GM13976 (cell line): ENCODE measurements around the gene SMC6.

ENCODE experiments used
- DNase-seq: peaks from one replicate; pipeline ENCODE4 v3.0.0; 2012; ENCODE audit warnings: low spot score
- in situ Hi-C: fragments of 300-500 bp; cut with MboI; formaldehyde crosslinking; loops from one replicate; pipeline ENCODE4 v1.12.0; 2022; ENCODE audit warnings: low sequenced_read_pairs, mixed read lengths, inconsistent platforms; ENCODE audit not compliant: unreplicated experiment
- TF ChIP-seq, protein P1 (sequence below): IDR thresholded peaks from 2 replicates; pipeline ENCODE4 v1.5.1; 2012; ENCODE audit warnings: borderline replicate concordance, mild to moderate bottlenecking; ENCODE audit not compliant: insufficient read depth; ENCODE audit errors: extremely low read depth, missing control alignments, control extremely low read depth

Gene SMC6

DNA sequence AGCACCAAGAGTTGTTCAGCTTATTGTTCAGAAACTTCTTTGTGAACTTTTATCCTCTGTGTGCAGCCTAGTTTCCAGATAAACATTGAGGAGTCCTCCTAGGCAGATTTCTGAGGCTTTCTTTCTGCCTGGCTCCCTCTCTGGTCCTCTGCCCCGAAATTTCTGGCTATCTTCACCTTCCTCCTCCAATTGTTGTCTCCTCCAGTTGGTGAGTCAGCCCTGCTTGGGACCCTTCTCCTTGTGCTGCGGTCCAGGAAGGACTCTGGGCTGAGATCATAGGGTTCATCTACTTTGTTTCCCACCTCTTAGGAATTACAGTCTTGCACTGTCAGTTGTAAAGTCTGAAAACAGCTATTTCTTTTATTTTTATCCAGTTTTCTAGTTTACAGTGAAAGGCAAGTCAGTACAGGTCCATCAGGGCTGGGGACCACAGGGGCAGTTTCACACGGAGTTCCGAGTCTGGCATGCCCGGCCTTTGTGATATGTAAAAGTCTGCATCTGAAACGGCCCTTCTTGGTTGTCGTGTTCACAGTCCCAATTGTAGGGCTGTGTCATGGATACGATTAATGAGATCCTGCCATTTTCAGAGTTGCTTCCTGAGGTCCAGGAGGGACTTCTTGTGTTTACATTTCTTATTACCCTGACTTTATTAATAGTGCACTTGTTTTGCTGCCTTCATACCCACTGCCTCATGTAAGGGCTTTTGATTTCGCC, 100.8 kb downstream of the SMC6 start:
- no peak for DNase-seq
- in situ Hi-C loops = loop anchor here (25.0 kb wide), 1 partner anchor 891 kb away; no protein-coding TSS in a partner anchor
- TF ChIP-seq, protein P1, sequence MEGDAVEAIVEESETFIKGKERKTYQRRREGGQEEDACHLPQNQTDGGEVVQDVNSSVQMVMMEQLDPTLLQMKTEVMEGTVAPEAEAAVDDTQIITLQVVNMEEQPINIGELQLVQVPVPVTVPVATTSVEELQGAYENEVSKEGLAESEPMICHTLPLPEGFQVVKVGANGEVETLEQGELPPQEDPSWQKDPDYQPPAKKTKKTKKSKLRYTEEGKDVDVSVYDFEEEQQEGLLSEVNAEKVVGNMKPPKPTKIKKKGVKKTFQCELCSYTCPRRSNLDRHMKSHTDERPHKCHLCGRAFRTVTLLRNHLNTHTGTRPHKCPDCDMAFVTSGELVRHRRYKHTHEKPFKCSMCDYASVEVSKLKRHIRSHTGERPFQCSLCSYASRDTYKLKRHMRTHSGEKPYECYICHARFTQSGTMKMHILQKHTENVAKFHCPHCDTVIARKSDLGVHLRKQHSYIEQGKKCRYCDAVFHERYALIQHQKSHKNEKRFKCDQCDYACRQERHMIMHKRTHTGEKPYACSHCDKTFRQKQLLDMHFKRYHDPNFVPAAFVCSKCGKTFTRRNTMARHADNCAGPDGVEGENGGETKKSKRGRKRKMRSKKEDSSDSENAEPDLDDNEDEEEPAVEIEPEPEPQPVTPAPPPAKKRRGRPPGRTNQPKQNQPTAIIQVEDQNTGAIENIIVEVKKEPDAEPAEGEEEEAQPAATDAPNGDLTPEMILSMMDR = no peak

DNA sequence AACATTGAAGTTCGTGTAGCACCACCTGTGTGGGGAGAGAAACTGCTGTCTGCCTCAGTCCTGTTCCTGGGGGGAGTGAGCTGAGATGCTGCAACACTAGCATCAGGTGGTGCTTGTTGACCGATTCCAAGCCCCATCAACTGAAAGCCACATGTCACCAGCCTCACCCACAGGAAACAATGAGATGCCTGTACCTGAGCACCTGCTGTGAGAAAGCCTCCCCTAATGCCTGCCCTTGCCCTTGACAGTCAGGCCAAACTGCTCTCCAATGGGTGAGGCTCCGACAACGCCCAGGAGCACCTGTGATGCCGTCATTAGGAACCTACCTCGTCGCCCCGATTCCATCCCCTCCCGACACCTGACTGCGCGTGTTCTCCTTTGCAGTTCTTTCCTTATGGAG, 104.6 kb downstream of the SMC6 start:
- TF ChIP-seq, protein P1 = no peak
- in situ Hi-C loops = no loop called here
- DNase-seq = no peak

DNA sequence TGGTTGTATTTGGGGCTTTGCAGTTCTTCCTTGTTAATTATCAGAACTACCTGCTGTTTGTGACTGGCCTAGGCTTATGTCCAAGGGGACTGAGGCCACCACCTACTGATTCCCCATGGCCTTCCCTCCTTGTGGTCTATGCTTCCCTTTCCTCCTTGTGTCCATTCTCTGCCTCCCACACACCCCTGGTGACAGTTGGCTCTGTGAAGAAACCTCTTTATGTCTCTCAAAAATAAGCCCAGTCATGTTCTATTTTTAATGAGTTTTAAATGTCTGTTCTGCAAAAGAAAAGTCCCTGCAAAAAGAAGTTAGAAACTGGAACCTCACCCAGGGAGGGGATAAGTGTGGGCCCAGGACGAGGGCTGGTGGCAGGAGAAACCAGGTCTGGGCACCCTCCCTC, 105.0 kb downstream of the SMC6 start:
- no peak for DNase-seq
- in situ Hi-C loops = no loop called here
- TF ChIP-seq, protein P1 = no peak

DNA sequence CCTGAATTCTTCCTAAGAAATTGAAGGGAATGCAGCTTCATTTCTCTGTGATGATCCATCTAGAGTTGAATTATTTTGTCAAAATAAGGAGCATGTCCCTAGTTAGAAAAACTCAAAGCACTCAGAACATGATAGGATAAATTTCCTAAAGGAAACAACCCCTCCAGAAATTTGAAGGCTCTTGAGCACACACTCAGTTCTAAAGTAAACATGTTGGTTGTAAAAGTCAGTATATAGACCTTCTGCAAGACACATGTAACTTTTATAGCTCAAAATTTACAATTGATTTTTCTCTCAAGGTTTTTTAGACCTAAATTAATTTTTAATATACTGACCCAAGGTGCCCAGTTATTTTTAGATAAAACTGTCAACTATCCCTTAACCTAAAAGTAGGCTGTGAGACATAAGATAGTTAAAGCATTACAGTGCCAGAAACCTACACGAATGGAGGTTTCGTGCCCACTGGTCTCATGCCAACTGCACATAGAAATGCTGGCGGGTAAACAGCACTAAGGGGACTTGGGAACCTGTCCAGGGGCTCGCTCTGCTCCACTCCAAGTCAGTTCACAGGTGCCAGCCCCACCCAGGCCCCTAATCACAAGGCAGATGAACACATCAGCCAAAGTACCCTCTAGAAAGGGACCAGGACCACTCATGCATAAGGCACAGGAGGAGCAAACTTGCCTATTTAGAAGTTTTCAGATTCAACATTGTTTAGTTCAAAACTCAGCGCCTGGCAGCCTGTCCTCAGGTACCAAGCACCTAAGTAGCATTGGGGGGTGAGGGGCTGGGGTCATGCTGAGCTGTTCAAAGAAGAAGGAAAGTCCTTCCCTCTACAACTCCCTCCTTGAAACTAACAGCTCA, 106.5 kb downstream of the SMC6 start:
- in situ Hi-C loops = no loop called here
- TF ChIP-seq, protein P1 = no peak
- no peak for DNase-seq

DNA sequence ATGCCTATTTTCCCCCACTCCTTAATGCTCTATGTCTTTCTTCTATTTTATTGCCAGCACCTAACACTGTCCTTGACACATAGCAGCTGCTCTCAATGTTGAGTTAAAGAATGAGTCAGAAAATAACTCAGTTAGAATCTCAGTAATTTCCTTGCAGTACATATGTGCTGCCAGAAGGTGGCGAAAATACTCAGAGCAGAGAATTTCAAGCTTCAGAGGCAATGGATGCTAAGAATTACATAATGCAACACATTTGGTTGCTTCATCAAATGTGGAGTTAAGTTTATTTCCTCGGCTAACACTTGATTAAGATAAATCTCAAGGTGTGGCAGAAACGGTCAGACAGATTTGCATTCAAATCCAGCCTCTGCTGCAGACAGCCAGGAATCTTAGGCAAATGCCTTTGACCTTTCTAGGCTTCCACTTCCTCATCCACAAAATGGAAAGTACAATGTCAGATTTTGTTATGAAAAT, 107.5 kb downstream of the SMC6 start:
- TF ChIP-seq, protein P1 = peak; percentile 84
- in situ Hi-C loops = no loop called here
- peak; percentile 75 for DNase-seq

DNA sequence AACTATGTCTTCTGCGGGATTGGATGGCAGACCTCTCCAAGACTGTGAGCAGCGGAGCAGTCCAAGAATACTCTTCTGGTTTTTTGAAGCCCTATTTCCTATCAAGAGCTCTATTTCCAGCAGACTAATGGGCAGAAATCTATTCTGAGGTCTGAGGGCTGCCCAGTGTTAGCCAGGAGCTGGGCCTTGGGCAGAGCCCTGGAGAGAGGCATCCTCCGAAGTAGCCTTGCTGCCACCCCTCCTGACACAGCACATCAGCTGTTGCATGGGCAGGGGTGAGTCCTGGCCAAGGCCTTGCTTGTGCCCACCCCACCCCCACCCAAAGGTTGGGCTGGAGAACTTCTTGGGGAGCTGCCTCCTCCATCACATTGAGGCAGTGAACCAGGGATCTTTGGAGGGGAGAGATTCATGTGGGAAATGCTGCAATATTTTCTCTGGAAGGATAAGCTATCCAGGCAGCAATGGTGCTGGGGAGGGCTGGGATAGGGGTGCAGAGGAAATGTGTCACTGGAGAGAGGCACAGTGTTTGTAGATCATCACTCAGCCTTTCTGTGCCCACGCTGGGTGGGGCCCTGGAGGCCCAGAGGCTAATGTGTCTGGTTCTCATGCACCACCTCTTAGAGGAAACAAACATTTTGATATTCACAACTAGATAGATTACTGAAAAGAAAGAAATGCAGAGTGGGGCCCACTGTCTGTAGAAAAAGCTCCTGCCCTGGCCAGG, 108.5 kb downstream of the SMC6 start:
- DNase-seq = no peak
- TF ChIP-seq, protein P1 = no peak
- in situ Hi-C loops = no loop called here
